ENCODE results near the gene OR1F1.
"Not testable (repeated sequence)": the region's sequence is repeated elsewhere in the genome, so short reads cannot be mapped to it uniquely, and the experiment has no call there.

Gene OR1F1

GRCh38 chr16:3198334-3199072, 10.5 kb downstream of the OR1F1 start:
- Mint-ChIP-seq H3K4me3 (no peak overlapping the region), H3K27me3 (peaks cover 14% of the 10 kb centered on the region), H3K36me3 (no peaks in the 10 kb centered on the region), H3K9me3 (no peaks in the 10 kb centered on the region), H3K4me1 (peaks cover 6% of the 10 kb centered on the region), H3K27ac (no peak overlapping the region)

- no peaks in the 10 kb centered on the region for H3K9me3 Mint-ChIP-seq
- H3K27me3 Mint-ChIP-seq = peaks cover 2% of the 10 kb centered on the region
- H3K4me1 Mint-ChIP-seq = no peaks in the 10 kb centered on the region
- H3K36me3 Mint-ChIP-seq = peaks cover 6% of the 10 kb centered on the region
- no peak overlapping the region for H3K4me3 Mint-ChIP-seq
- no peak overlapping the region for H3K27ac Mint-ChIP-seq
Measured at GRCh38 chr16:3202903-3203539, 15.0 kb downstream of the OR1F1 start.

GRCh38 chr16:3205939-3206338, 17.9 kb downstream of the OR1F1 start:
- H3K27ac Mint-ChIP-seq, H3K4me3 Mint-ChIP-seq, H3K4me1 Mint-ChIP-seq, H3K9me3 Mint-ChIP-seq, H3K36me3 Mint-ChIP-seq, H3K27me3 Mint-ChIP-seq: not testable (repeated sequence)

GRCh38 chr16:3207086-3207953, 19.3 kb downstream of the OR1F1 start:
- H3K36me3 Mint-ChIP-seq = peaks cover 6% of the 10 kb centered on the region
- H3K4me1 Mint-ChIP-seq = peaks cover 8% of the 10 kb centered on the region
- peaks cover 2% of the 10 kb centered on the region for H3K27me3 Mint-ChIP-seq
- H3K9me3 Mint-ChIP-seq = no peaks in the 10 kb centered on the region
- H3K27ac Mint-ChIP-seq = no peak overlapping the region
- no peak overlapping the region for H3K4me3 Mint-ChIP-seq

GRCh38 chr16:3212006-3212405, 24.0 kb downstream of the OR1F1 start:
- H3K36me3 Mint-ChIP-seq = peaks cover 5% of the 10 kb centered on the region
- H3K4me1 Mint-ChIP-seq = peaks cover 43% of the 10 kb centered on the region
- no peaks in the 10 kb centered on the region for H3K27me3 Mint-ChIP-seq
- peaks cover 6% of the 10 kb centered on the region for H3K9me3 Mint-ChIP-seq
- H3K27ac Mint-ChIP-seq = peak overlapping the region; percentile 30
- H3K4me3 Mint-ChIP-seq = no peak overlapping the region

DNA sequence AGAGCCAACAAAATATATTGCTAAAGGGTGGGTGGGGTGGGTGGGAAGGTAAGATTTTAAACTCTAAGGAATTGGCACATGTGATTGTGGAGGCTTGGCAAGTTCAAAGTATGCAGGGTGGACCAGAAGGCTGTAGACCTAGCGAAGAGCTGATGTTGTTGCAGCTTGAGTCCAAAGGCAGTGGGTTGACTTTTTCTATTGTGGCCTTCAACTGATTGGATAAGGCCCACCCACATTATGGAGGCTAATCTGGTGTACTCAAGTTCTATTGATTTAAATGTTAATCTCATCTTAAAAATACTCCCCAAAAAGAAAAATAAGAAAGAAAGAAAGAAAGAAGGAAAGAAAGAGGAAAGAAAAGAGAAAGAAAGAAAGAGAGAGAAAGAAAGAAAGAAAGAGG, 24.6 kb downstream of the OR1F1 start:
- Mint-ChIP-seq H3K9me3 (peaks cover 6% of the 10 kb centered on the region), H3K36me3 (peaks cover 5% of the 10 kb centered on the region), H3K27ac (peak overlapping the region; percentile 43), H3K4me1 (peaks cover 45% of the 10 kb centered on the region), H3K27me3 (no peaks in the 10 kb centered on the region), H3K4me3 (no peak overlapping the region)

GRCh38 chr16:3214904-3215600, 27.0 kb downstream of the OR1F1 start:
- peak overlapping the region; percentile 98 for H3K27ac Mint-ChIP-seq
- peaks cover 48% of the 10 kb centered on the region for H3K4me1 Mint-ChIP-seq
- peaks cover 6% of the 10 kb centered on the region for H3K9me3 Mint-ChIP-seq
- peak overlapping the region; percentile 74 for H3K4me3 Mint-ChIP-seq
- peaks cover 8% of the 10 kb centered on the region for H3K36me3 Mint-ChIP-seq
- no peaks in the 10 kb centered on the region for H3K27me3 Mint-ChIP-seq

- peaks cover 6% of the 10 kb centered on the region for H3K9me3 Mint-ChIP-seq
- H3K4me1 Mint-ChIP-seq = peaks cover 48% of the 10 kb centered on the region
- H3K4me3 Mint-ChIP-seq = peak overlapping the region; percentile 74
- H3K27me3 Mint-ChIP-seq = no peaks in the 10 kb centered on the region
- H3K36me3 Mint-ChIP-seq = peaks cover 8% of the 10 kb centered on the region
- peak overlapping the region; percentile 98 for H3K27ac Mint-ChIP-seq
Measured at GRCh38 chr16:3215601-3216262, 27.7 kb downstream of the OR1F1 start.

DNA sequence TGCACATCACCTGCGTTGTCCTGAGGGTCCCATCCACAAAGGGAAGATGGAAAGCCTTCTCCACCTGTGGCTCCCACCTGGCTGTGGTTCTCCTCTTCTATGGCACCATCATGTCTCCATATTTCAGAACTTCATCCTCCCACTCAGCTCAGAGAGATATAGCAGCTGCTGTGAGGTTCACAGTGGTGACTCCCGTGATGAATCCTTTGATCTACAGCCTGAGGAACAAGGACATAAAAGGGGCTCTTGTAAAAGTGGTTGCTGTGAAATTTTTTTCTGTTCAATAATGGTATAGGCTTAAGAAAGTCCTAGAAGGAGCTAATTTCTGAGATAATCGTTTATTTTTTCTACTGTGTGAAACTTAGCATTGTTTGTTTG, 28.2 kb downstream of the OR1F1 start:
- Mint-ChIP-seq H3K27me3 (no peaks in the 10 kb centered on the region), H3K27ac (peak overlapping the region; percentile 98), H3K36me3 (peaks cover 8% of the 10 kb centered on the region), H3K4me3 (peak overlapping the region; percentile 74), H3K9me3 (peaks cover 6% of the 10 kb centered on the region), H3K4me1 (peaks cover 48% of the 10 kb centered on the region)

GRCh38 chr16:3220839-3221238, 32.8 kb downstream of the OR1F1 start:
- H3K4me3 Mint-ChIP-seq = no peak overlapping the region

DNA sequence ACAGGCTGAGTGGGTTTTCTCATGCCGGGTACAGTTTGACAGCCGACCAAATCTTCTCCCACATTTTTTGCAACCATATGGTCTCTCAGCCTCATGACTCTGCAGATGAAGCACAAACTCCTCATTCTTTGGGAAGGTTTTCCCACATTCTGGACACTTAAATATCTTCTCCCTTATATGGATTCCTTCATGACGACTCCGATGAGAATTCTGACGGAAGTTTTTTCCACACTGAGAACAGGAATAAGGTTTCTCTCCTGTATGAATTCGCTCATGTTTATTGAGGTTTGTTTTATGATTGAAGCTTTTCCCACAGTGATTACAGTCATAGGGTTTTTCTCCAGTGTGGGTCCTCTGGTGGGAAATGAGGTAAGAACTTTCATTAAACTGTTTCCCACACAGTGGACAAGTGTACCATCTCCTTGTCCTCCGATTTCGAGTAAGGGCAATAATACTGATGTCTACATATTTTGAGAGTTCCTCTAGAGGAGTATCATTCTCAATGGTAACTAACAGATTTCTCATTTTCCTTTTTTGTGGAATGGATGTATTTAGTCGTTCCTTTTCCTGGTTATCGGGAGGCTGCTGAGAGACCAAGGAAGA, 36.0 kb downstream of the OR1F1 start:
- Mint-ChIP-seq H3K27me3 (no peaks in the 10 kb centered on the region), H3K4me3 (no peak overlapping the region), H3K36me3 (peaks cover 58% of the 10 kb centered on the region), H3K4me1 (no peaks in the 10 kb centered on the region), H3K9me3 (peaks cover 20% of the 10 kb centered on the region), H3K27ac (no peak overlapping the region)

More at GRCh38 chr16:3220839-3221238, 32.8 kb downstream of the OR1F1 start:
- H3K27me3 Mint-ChIP-seq = no peaks in the 10 kb centered on the region
- H3K27ac Mint-ChIP-seq = no peak overlapping the region
- H3K36me3 Mint-ChIP-seq = peaks cover 43% of the 10 kb centered on the region
- H3K9me3 Mint-ChIP-seq = peaks cover 17% of the 10 kb centered on the region
- H3K4me1 Mint-ChIP-seq = peaks cover 16% of the 10 kb centered on the region

DNA sequence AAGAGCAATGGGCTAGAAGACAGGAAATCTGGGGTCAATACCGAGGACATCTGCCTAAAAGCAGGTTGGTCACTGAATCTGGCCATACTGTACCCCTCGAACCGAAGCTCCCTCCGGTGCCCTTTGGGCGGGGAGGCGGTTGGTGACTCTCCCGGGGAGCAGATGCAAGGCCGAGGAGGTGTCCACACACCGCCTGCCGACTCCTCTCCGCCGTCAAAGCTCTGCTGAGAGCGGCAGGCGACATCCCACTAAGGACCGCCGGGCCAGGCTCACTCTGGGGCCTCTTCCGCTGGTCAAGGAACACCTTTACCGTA, 46.5 kb downstream of the OR1F1 start:
- Mint-ChIP-seq H3K4me3 (peak overlapping the region; percentile 96), H3K27ac (peak overlapping the region; percentile 98), H3K4me1 (peaks cover 41% of the 10 kb centered on the region), H3K27me3 (no peaks in the 10 kb centered on the region), H3K9me3 (peaks cover 6% of the 10 kb centered on the region), H3K36me3 (peaks cover 33% of the 10 kb centered on the region)

- H3K36me3 Mint-ChIP-seq = peaks cover 31% of the 10 kb centered on the region
- H3K27me3 Mint-ChIP-seq = no peaks in the 10 kb centered on the region
- peaks cover 6% of the 10 kb centered on the region for H3K9me3 Mint-ChIP-seq
- H3K4me3 Mint-ChIP-seq = peak within 1 kb of the TSS; percentile 96
- peaks cover 41% of the 10 kb centered on the region for H3K4me1 Mint-ChIP-seq
- peak within 1 kb of the TSS; percentile 98 for H3K27ac Mint-ChIP-seq
Measured at GRCh38 chr16:3234857-3235561, 47.0 kb downstream of the OR1F1 start, which contains the start of gene ZNF200. ZNF200 (minus strand) TSS chr16:3235158; CDS start chr16:3233755, 1,403 bp downstream.
